Muscle layer of duodenum (tissue), 2 donors: ENCODE results near the gene MUC2.

Experiments
- H3K27ac ChIP-seq: one replicate; pipeline ENCODE4 v1.7.0; 2013; ENCODE audit warnings: mild to moderate bottlenecking, low read length
- H3K27me3 ChIP-seq: one replicate; pipeline ENCODE4 v1.7.0; 2013; ENCODE audit warnings: low read depth, mild to moderate bottlenecking, control low read depth, low read length
- H3K36me3 ChIP-seq, 2 donors: one replicate each; pipeline ENCODE4 v1.7.0; 2013; ENCODE audit warnings: low read length in 2 of 2, control low read depth in 1 of 2, mild to moderate bottlenecking in 1 of 2; ENCODE audit not compliant: insufficient read depth in 2 of 2, control insufficient read depth in 1 of 2
- H3K4me1 ChIP-seq, 2 donors: one replicate each; pipeline ENCODE4 v1.7.0; 2013; ENCODE audit warnings: low read length in 2 of 2, mild to moderate bottlenecking in 2 of 2, control low read depth in 1 of 2, moderate library complexity in 1 of 2; ENCODE audit not compliant: insufficient read depth in 2 of 2, control insufficient read depth in 1 of 2
- H3K4me3 ChIP-seq, 2 donors: one replicate each; pipeline ENCODE4 v1.7.0; 2013; ENCODE audit warnings: low read length in 2 of 2, low read depth in 1 of 2, mild to moderate bottlenecking in 1 of 2
- H3K9me3 ChIP-seq, 2 donors: one replicate each; pipeline ENCODE4 v1.7.0; 2013; ENCODE audit warnings: low read length in 2 of 2, control low read depth in 1 of 2, mild to moderate bottlenecking in 1 of 2; ENCODE audit not compliant: control insufficient read depth in 1 of 2
- donor health status: healthy.

MUC2 gene

DNA sequence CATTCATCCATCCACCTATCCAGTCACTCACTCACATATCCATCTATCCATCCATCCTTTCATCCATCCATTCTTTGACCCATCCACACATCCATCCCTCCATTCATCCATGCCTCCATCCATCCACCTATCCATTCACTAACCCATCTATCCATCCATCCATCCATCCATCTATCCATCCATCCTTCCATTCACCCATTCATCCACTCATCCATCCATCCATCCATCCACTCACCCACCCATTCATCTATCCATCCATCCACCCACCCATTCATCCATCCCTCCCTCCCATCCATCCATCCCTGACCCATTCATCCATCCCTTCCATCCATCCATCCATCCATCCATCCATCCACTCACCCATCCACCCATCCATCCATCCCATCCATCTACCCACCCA is 4.9 kb upstream of the MUC2 start:
- no peaks in the 10 kb centered on the region for H3K4me1 ChIP-seq
- no peaks in the 10 kb centered on the region for H3K36me3 ChIP-seq
- no peaks in the 10 kb centered on the region for H3K27me3 ChIP-seq
- H3K9me3 ChIP-seq: no peaks in the 10 kb centered on the region
- no peak overlapping the region for H3K4me3 ChIP-seq
- no peak overlapping the region for H3K27ac ChIP-seq

DNA sequence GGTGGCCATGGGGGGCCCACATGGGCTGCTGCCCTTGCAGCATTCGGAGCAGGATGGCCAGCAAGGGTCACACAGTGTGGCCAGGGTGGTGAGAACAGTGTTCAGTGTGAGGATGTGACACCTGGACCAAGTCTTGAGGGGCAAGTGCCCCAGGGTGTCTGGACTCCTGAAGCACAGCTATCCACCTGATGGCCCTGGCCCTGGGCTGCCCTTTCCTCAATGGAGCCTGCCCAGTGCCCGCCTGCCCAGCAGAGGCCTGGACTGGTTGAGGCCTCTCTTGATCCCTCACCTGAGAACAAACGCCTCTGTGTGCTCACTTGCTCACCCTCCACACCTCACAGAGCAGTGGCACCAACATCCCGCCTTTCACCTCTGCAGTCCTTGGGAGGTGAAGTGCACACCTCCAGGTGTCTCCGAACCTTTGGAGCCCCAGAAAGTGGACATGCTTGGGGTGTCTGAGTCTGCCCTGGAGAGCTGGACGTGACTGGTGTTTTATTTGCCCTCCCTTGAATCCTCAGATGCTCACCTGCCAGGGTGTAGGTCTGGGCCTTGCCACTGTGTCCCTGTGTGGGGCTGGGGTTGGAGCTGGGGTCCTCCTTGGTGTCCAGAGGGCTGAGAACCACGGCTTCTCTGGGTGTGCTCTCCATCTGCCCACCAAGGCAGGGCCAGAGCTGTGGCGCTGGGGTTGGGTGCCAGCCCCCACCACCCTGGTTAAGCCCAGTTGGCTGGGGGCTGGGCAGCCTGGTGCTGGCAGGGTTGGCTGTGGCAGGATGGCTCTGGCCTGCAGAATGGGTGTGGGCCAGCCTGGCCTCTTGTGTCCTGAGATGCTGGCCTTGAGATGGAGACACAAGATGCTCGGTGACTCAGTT is 3.8 kb upstream of the MUC2 start:
- no peaks in the 10 kb centered on the region for H3K9me3 ChIP-seq
- H3K4me1 ChIP-seq: no peaks in the 10 kb centered on the region
- no peak overlapping the region for H3K4me3 ChIP-seq
- H3K36me3 ChIP-seq: no peaks in the 10 kb centered on the region
- no peak overlapping the region for H3K27ac ChIP-seq
- H3K27me3 ChIP-seq: no peaks in the 10 kb centered on the region

DNA sequence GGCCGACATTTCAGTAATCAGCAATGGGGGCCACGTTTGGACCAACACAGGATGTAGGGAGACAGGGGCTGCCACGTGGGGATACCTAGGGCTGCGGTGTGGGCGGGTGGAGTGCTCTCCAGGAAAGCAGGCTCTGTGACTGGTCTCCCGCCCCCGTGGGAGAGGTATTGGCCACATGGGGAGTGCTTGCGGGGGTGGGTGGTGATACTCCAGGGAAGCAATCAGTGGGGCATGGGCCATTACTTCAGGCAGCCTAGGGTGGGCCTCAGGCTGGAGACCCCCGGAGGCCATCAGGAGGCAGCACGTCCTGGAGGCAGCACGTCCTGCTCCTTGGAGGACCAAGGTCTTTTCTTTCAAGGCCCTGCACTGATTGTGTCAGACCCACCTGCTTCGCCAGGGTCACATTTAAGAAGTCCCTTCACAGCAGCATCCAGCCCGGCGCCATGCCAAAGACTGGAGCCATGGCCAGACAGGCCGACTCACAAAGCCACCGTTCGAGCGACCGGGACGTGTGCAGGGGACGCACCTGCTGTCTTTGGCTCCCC is 3.0 kb upstream of the MUC2 start:
- no peaks in the 10 kb centered on the region for H3K27me3 ChIP-seq
- no peaks in the 10 kb centered on the region for H3K4me1 ChIP-seq
- no peak overlapping the region for H3K4me3 ChIP-seq
- no peak overlapping the region for H3K27ac ChIP-seq
- no peaks in the 10 kb centered on the region for H3K9me3 ChIP-seq
- no peaks in the 10 kb centered on the region for H3K36me3 ChIP-seq

DNA sequence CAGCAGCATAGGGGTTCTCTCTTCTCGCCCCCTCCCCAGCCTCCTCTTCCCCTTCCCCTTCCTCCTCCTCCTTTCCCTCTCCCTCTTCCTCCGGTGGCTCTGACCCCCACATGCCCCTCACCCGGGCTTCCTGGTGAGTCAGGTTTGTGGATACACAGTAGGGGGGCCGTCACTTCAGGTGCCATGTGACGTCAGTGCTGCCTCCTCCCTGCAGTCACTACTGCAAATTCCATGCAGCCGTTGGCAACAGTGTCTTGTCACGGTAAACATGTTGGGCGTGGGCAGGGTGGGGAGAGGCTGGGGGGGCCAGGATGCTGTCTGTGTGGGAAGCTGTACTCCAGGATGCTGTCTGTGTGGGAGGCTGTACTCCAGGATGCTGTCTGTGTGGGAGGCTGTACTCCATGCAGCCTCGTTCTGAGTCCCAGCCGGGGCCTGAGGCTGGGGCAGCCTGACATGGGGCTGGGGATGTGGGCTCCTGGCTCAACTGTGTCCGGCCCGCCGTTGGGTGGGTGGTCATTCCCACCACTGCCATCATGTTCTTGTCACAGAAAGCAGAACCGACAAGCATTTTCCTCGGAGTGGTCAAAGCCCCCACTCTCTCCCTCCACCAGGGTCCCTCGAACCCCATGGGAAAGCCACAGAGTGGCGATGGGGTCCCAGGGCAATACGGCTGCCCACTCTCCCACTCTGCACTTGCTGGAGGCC is 2.4 kb upstream of the MUC2 start:
- H3K4me3 ChIP-seq: no peak overlapping the region
- no peaks in the 10 kb centered on the region for H3K4me1 ChIP-seq
- H3K9me3 ChIP-seq: no peaks in the 10 kb centered on the region
- H3K36me3 ChIP-seq: no peaks in the 10 kb centered on the region
- H3K27me3 ChIP-seq: no peaks in the 10 kb centered on the region
- H3K27ac ChIP-seq: no peak overlapping the region

DNA sequence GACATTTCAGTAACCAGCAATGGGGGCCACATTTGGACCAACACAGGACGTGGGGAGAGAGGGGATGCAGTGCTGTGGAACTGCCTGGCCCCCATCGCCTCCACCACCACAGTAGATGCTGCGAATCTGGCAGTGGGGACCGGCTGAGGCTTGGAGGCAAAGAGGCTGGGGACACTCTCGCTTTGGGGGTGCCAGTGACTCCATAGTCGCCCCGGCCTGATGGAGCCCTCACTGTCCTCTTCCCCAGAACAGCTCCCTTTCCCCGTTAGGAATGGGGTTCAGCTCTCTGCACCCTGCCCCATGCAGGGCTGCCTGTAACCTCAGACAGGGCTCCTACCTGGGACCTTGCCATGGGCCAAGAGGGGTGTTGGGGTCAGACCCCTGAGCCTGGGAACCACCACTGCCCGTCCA is 1.8 kb upstream of the MUC2 start:
- Histone ChIP-seq H3K9me3 (no peaks in the 10 kb centered on the region), H3K4me3 (no peak overlapping the region), H3K36me3 (no peaks in the 10 kb centered on the region), H3K4me1 (no peaks in the 10 kb centered on the region), H3K27ac (no peak overlapping the region), H3K27me3 (no peaks in the 10 kb centered on the region)

DNA sequence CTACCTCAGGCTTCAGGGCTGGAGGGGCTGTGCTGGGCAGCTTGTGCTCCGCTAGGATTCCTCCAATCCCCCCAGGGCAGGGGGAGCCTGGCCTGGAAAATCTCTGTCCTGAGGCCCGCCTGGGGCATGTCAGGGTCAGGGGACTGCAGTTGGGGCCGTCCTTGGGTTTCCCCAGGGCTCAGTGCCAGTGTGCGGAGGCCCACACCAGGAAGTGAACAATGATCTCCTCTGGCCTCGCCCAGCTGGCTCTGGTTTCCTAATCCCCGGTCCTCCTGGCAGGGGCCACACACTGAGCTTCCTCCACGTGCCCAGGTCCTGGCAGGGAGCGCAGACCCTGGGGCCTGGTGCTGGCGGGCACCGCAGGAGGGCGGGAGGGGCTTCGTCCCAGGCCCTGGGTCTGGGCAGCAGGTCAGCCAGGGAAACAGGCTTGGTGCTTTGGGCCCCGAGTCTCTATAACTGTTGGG is 1.4 kb upstream of the MUC2 start:
- Histone ChIP-seq H3K36me3 (no peaks in the 10 kb centered on the region), H3K9me3 (no peaks in the 10 kb centered on the region), H3K27ac (no peak overlapping the region), H3K4me1 (no peaks in the 10 kb centered on the region), H3K4me3 (no peak overlapping the region), H3K27me3 (no peaks in the 10 kb centered on the region)

DNA sequence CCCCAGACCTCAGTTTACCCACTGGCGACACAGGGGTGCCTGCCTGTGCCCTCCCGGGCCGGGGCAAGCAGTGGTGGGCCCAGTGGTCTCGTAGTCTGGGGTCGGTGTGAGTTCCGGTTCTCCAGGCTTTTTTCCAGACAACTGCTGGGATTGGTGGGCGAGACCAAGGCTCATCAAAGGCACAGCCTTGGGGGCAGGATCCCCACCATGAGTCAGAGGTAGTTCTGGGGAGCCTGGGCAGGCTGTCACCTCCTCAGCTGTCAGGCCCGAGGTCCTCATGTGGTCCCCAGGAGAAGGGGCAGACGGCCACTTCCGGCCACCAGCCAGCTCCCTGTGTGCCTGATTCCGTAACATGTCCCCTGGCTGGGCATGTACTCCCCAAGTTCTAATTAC is 827 bp upstream of the MUC2 start:
- Histone ChIP-seq H3K27ac (no peak overlapping the region), H3K36me3 (no peaks in the 10 kb centered on the region), H3K4me3 (no peak overlapping the region), H3K4me1 (no peaks in the 10 kb centered on the region), H3K27me3 (no peaks in the 10 kb centered on the region), H3K9me3 (no peaks in the 10 kb centered on the region)

DNA sequence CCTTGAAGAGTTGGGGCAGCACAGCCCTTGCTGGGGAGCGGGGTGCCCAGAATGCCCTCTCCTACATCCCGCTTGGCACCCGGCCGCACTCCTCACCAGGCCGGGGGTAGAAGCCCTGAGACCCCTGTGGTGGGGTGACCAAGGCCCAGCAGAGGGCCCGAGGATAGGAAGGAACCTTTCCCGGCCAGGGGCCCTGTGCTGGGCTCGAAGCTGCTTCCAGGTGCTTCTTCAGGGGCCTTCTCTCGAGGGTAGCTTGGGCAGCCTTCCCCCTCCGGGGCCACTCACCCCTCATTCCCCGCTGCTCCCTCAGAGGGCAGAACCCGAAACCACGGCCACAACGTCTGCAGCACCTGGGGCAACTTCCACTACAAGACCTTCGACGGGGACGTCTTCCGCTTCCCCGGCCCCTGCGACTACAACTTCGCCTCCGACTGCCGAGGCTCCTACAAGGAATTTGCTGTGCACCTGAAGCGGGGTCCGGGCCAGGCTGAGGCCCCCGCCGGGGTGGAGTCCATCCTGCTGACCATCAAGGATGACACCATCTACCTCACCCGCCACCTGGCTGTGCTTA is 752 bp downstream of the MUC2 start:
- Histone ChIP-seq H3K4me1 (no peaks in the 10 kb centered on the region), H3K36me3 (no peaks in the 10 kb centered on the region), H3K4me3 (no peak overlapping the region), H3K27ac (no peak overlapping the region), H3K27me3 (no peaks in the 10 kb centered on the region), H3K9me3 (no peaks in the 10 kb centered on the region)

DNA sequence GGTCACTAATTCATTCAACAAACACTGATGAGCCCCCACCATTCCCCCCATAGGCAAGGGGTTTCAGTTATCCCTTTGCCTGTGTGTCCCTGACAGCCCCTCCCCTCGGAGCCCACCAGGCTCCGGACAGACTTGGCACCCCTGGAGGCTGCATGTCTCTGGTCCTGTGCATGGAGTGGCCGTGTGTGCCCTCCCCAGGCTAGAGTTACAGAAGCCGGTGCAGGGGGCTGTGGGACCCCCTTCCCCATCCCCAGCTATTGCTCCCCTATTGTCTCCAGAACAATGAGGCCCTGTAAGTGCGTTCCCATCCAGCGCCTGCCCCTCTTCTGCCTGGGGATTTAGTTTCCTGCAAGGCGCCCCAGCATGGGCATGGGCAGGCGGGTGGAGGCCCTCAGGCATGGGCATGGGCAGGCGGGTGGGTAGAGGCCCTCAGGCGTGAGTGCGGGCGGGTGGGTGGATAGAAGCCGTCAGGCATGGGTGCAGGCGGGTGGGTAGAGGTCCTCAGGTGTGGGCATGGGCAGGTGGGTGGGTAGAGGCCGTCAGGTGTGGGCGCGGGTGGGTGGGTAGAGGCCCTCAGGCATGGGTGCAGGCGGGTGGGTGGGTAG is 1.5 kb downstream of the MUC2 start:
- no peaks in the 10 kb centered on the region for H3K4me1 ChIP-seq
- H3K36me3 ChIP-seq: no peaks in the 10 kb centered on the region
- no peaks in the 10 kb centered on the region for H3K9me3 ChIP-seq
- no peaks in the 10 kb centered on the region for H3K27me3 ChIP-seq
- H3K27ac ChIP-seq: no peak overlapping the region
- H3K4me3 ChIP-seq: no peak overlapping the region

DNA sequence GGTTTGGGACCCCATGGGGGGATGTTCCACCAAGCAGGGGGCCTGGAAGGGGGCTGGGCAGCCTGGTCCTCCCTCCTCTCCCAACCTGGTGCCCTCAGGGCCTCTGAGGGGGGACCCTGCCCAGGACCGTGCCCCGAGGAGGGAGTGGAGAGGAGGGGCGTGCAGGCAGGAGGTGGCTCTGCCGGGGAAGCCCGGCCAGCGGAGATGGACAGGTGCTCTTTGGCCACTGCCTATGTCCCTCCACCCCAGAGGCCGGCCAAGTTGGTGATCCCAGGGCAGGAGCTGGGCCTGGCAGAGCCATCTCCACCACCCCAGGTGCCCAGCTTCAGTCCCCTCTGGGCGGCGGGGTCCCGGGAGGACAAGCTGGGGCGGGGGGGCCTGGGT is 2.4 kb downstream of the MUC2 start:
- H3K27me3 ChIP-seq: no peaks in the 10 kb centered on the region
- H3K4me1 ChIP-seq: no peaks in the 10 kb centered on the region
- no peak overlapping the region for H3K4me3 ChIP-seq
- no peaks in the 10 kb centered on the region for H3K9me3 ChIP-seq
- H3K27ac ChIP-seq: no peak overlapping the region
- no peaks in the 10 kb centered on the region for H3K36me3 ChIP-seq
